ENCODE results near the gene NKIRAS1.
"Not testable (repeated sequence)": the region's sequence is repeated elsewhere in the genome, so short reads cannot be mapped to it uniquely, and the experiment has no call there.

NKIRAS1 gene

GRCh38 chr3:23884481-23884880 lies 32.3 kb downstream of the NKIRAS1 start:
- in situ Hi-C loops (cut with MboI; ENCODE audit: low sequenced_read_pairs, unreplicated experiment), result loop anchor here (25.0 kb wide), 1 partner anchor 353 kb away; no protein-coding TSS in a partner anchor
- TF ChIP-seq, protein P1, sequence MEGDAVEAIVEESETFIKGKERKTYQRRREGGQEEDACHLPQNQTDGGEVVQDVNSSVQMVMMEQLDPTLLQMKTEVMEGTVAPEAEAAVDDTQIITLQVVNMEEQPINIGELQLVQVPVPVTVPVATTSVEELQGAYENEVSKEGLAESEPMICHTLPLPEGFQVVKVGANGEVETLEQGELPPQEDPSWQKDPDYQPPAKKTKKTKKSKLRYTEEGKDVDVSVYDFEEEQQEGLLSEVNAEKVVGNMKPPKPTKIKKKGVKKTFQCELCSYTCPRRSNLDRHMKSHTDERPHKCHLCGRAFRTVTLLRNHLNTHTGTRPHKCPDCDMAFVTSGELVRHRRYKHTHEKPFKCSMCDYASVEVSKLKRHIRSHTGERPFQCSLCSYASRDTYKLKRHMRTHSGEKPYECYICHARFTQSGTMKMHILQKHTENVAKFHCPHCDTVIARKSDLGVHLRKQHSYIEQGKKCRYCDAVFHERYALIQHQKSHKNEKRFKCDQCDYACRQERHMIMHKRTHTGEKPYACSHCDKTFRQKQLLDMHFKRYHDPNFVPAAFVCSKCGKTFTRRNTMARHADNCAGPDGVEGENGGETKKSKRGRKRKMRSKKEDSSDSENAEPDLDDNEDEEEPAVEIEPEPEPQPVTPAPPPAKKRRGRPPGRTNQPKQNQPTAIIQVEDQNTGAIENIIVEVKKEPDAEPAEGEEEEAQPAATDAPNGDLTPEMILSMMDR (IDR thresholded peaks at IDR 0.05; ENCODE audit: borderline replicate concordance, control extremely low read depth, extremely low read depth, insufficient read depth, missing control alignments), result no peak
- DNase-seq (ENCODE audit: low spot score), result no peak

DNA sequence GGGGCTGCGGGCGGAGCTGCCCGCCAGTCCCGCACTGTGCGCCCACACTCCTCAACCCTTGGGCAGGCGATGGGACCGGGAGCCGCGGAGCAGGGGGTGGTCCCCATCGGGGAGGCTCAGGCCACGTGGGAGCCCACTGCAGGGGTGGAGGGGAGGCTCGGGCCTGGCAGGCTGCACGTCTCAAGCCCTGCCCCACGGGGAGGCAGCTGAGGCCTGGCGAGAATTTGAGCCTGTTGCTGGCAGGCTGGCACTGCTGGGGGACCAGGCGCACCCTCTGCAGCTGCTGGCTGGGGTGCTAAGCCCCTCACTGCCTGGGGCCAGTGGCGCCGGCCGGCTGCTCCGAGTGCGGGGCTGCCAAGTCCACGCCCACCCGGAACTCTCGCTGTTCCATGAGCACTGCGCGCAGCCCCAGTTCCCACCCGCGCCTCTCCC lies 34.3 kb downstream of the NKIRAS1 start:
- DNase-seq (ENCODE audit: low spot score), result no peak
- in situ Hi-C loops (cut with MboI; ENCODE audit: low sequenced_read_pairs, unreplicated experiment), result loop anchor here (25.0 kb wide), 1 partner anchor 355 kb away; no protein-coding TSS in a partner anchor
- TF ChIP-seq, protein P1 (IDR thresholded peaks at IDR 0.05; ENCODE audit: borderline replicate concordance, control extremely low read depth, extremely low read depth, insufficient read depth, missing control alignments), result no peak

- in situ Hi-C loops (cut with MboI; ENCODE audit: low sequenced_read_pairs, unreplicated experiment), result loop anchor here (25.0 kb wide), 1 partner anchor 355 kb away; no protein-coding TSS in a partner anchor
- not testable (repeated sequence) for DNase-seq (ENCODE audit: low spot score)
Observed at GRCh38 chr3:23881993-23882392, 34.8 kb downstream of the NKIRAS1 start.

- DNase-seq (ENCODE audit: low spot score), result no peak
- in situ Hi-C loops (cut with MboI; ENCODE audit: low sequenced_read_pairs, unreplicated experiment), result loop anchor here (25.0 kb wide), 1 partner anchor 356 kb away; no protein-coding TSS in a partner anchor
- TF ChIP-seq, protein P1 (IDR thresholded peaks at IDR 0.05; ENCODE audit: borderline replicate concordance, control extremely low read depth, extremely low read depth, insufficient read depth, missing control alignments), result no peak
Observed at GRCh38 chr3:23880703-23881339, 36.0 kb downstream of the NKIRAS1 start.

GRCh38 chr3:23879485-23879884 lies 37.3 kb downstream of the NKIRAS1 start:
- in situ Hi-C loops (cut with MboI; ENCODE audit: low sequenced_read_pairs, unreplicated experiment), result loop anchor here (25.0 kb wide), 1 partner anchor 358 kb away; no protein-coding TSS in a partner anchor
- TF ChIP-seq, protein P1 (IDR thresholded peaks at IDR 0.05; ENCODE audit: borderline replicate concordance, control extremely low read depth, extremely low read depth, insufficient read depth, missing control alignments), result no peak
- DNase-seq (ENCODE audit: low spot score), result no peak

GRCh38 chr3:23877329-23877980 lies 39.3 kb downstream of the NKIRAS1 start:
- TF ChIP-seq, protein P1 (IDR thresholded peaks at IDR 0.05; ENCODE audit: borderline replicate concordance, control extremely low read depth, extremely low read depth, insufficient read depth, missing control alignments), result no peak
- in situ Hi-C loops (cut with MboI; ENCODE audit: low sequenced_read_pairs, unreplicated experiment), result loop anchor here (25.0 kb wide), 1 partner anchor 360 kb away; no protein-coding TSS in a partner anchor
- DNase-seq (ENCODE audit: low spot score), result no peak

- TF ChIP-seq, protein P1 (IDR thresholded peaks at IDR 0.05; ENCODE audit: borderline replicate concordance, control extremely low read depth, extremely low read depth, insufficient read depth, missing control alignments), result no peak
- DNase-seq (ENCODE audit: low spot score), result no peak
- in situ Hi-C loops (cut with MboI; ENCODE audit: low sequenced_read_pairs, unreplicated experiment), result loop anchor here (25.0 kb wide), 1 partner anchor 360 kb away; no protein-coding TSS in a partner anchor
Observed at GRCh38 chr3:23876923-23877322, 39.9 kb downstream of the NKIRAS1 start.
